ENCODE data around the gene FGD2. TPM values are rescaled to one million over a fixed set of nuclear protein-coding genes. Genes with fewer than 3 reads are reported as not detected.
A peak's percentile ranks its signal among the peaks of the same experiment; 100 is the strongest.

FGD2 gene
- total and polyA plus RNA-seq, 9 of the 15 experiments (the other 6 are each of a cell fraction or from before 2014, with no cell fraction given): 0.09 TPM; not detected in 8

- TF ChIP-seq ZBTB12 (CRISPR knock-in tag; IDR thresholded peaks at IDR 0.05) (no peak), PML (IDR thresholded peaks at IDR 0.05; ENCODE audit: low read length) (peak; percentile 79; the same call in 1 of the 2 replicates), SMARCC2 (IDR thresholded peaks at IDR 0.05; ENCODE audit: low read depth) (no peak; the same call in 1 of the 2 replicates), E2F6 (IDR thresholded peaks at IDR 0.05; ENCODE audit: borderline replicate concordance in 1 of 2, extremely low read depth in 1 of 2, insufficient read depth in 1 of 2, insufficient read length in 1 of 2, low read depth in 1 of 2, low read length in 1 of 2, poor library complexity in 1 of 2, severe bottlenecking in 1 of 2) (peak; percentile 77 to 86), PKNOX1 (IDR thresholded peaks at IDR 0.05) (0 out of 2 replicates have a peak, but pooled peaks have one; percentile 34), ATF2 (CRISPR knock-in tag; IDR thresholded peaks at IDR 0.05) (no peak), HSF4 (CRISPR knock-in tag; IDR thresholded peaks at IDR 0.05; ENCODE audit: borderline replicate concordance) (peak; percentile 82; the same call in 1 of the 2 replicates), CHD4 (IDR thresholded peaks at IDR 0.05; ENCODE audit: insufficient read depth, insufficient replicate concordance, low read depth, low read length, poor library complexity, severe bottlenecking) (peak; percentile 86), CC2D1A (IDR thresholded peaks at IDR 0.05) (peak; percentile 75; the same call in 1 of the 2 replicates), ZNF140 (CRISPR knock-in tag; IDR thresholded peaks at IDR 0.05) (no peak), SRSF9 (IDR thresholded peaks at IDR 0.05; ENCODE audit: borderline replicate concordance, low read depth, low read length) (no peak), CBX8 (IDR thresholded peaks at IDR 0.05; ENCODE audit: borderline replicate concordance, extremely low read depth, low read depth, low read length, poor library complexity, severe bottlenecking) (no peak), GTF3C2 (IDR thresholded peaks at IDR 0.05; ENCODE audit: borderline replicate concordance, extremely low read depth, insufficient read length) (no peak), PRPF4 (IDR thresholded peaks at IDR 0.05; ENCODE audit: insufficient read depth, low read depth, low read length, poor library complexity, severe bottlenecking) (no peak), SNRNP70 (optimal IDR thresholded peaks at IDR 0.05; ENCODE audit: low read depth, low read length) (no peak)
Observed at GRCh38 chr6:37050045-37050853, 44.8 kb downstream of the FGD2 start (continued).
